Cardiac muscle cell (in vitro differentiated cells and primary cell): ENCODE results near the gene SLC24A4. TPM values are rescaled to one million over a fixed set of nuclear protein-coding genes. Genes with fewer than 3 reads are reported as not detected.

Source experiments
- DNase-seq, 2 donors: peaks; one replicate each; pipeline versions ENCODE4 v3.0.0 to v3.0.0-alpha.2; 2010 to 2017; ENCODE audit warnings: low read depth in 1 of 2, low spot score in 1 of 2
- H3K27ac ChIP-seq: fragments of 200-600 bp; sonication (generic); 2 replicates; pipeline ENCODE4 v1.5.1; 2016
- H3K27me3 ChIP-seq: fragments of 200-600 bp; sonication (generic); 2 replicates; pipeline ENCODE4 v1.6.0; 2016; ENCODE audit warnings: control low read depth
- H3K36me3 ChIP-seq: fragments of 200-600 bp; sonication (generic); 2 replicates; pipeline ENCODE4 v1.5.1; 2016; ENCODE audit warnings: control low read depth
- H3K4me1 ChIP-seq: fragments of 200-600 bp; sonication (generic); 2 replicates; pipeline ENCODE4 v1.8.1; 2017; ENCODE audit warnings: low read depth, mild to moderate bottlenecking, mixed run types
- H3K4me3 ChIP-seq: fragments of 200-600 bp; sonication (generic); 2 replicates; pipeline ENCODE4 v1.5.1; 2016; ENCODE audit warnings: mild to moderate bottlenecking
- H3K9me3 ChIP-seq: fragments of 200-600 bp; sonication (generic); 2 replicates; pipeline ENCODE4 v1.5.1; 2017; ENCODE audit warnings: low read depth, mild to moderate bottlenecking, control low read depth
- polyA plus RNA-seq: library from polyadenylated mRNA; unstranded; fragments of >200 nt; fragmentation: Nextera tagmentation; extraction: Ambion mirVana; gene quantifications from 2 replicates; pipeline ENCODE4 v1.2.1, GENCODE V29; 2016
- total RNA-seq: library from RNA; depleted of rRNA; stranded (reverse); fragments of >200 nt; gene quantifications from 2 replicates; pipeline ENCODE4 v1.2.3, GENCODE V29; 2016
- TF ChIP-seq, protein P1 (sequence below): IDR thresholded peaks from 2 replicates; pipeline ENCODE4 v1.5.1; 2012; ENCODE audit warnings: low read depth, mild to moderate bottlenecking, low read length

The SLC24A4 gene
- total and polyA plus RNA-seq, 2 experiments from 2014 or later = 0.07 to 0.09 TPM

DNA sequence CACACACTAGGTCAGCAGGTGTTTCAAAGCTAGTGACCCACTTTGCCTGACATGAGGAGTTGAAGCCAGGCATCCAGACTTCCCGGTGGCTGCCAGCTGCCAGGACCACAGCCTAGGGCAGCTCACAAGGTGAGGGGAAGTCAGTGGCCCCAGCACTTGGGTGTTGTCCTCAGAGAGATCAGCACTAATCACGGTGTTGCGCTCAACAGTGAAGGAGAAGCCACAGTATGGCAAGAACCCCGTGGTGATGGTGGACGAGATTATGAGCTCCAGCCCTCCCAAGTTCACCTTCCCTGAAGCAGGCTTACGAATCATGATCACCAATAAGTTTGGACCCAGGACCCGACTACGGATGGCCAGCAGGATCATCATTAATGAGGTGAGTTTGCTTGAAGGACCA is 130.7 kb downstream of the SLC24A4 start:
- H3K36me3 ChIP-seq = no peaks in the 10 kb centered on the region
- H3K27ac ChIP-seq = no peak overlapping the region
- H3K4me3 ChIP-seq = no peak overlapping the region
- DNase-seq = no peak
- TF ChIP-seq, protein P1, sequence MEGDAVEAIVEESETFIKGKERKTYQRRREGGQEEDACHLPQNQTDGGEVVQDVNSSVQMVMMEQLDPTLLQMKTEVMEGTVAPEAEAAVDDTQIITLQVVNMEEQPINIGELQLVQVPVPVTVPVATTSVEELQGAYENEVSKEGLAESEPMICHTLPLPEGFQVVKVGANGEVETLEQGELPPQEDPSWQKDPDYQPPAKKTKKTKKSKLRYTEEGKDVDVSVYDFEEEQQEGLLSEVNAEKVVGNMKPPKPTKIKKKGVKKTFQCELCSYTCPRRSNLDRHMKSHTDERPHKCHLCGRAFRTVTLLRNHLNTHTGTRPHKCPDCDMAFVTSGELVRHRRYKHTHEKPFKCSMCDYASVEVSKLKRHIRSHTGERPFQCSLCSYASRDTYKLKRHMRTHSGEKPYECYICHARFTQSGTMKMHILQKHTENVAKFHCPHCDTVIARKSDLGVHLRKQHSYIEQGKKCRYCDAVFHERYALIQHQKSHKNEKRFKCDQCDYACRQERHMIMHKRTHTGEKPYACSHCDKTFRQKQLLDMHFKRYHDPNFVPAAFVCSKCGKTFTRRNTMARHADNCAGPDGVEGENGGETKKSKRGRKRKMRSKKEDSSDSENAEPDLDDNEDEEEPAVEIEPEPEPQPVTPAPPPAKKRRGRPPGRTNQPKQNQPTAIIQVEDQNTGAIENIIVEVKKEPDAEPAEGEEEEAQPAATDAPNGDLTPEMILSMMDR = no peak
- peaks cover 9% of the 10 kb centered on the region for H3K4me1 ChIP-seq
- no peaks in the 10 kb centered on the region for H3K9me3 ChIP-seq
- no peaks in the 10 kb centered on the region for H3K27me3 ChIP-seq

GRCh38 chr14:92455231-92455630 is 132.3 kb downstream of the SLC24A4 start:
- Histone ChIP-seq H3K27me3 (no peaks in the 10 kb centered on the region), H3K4me3 (no peak overlapping the region), H3K9me3 (no peaks in the 10 kb centered on the region), H3K36me3 (no peaks in the 10 kb centered on the region), H3K4me1 (peaks cover 9% of the 10 kb centered on the region), H3K27ac (no peak overlapping the region)
- TF ChIP-seq, protein P1 = no peak
- DNase-seq = no peak

GRCh38 chr14:92456215-92457015 is 133.4 kb downstream of the SLC24A4 start:
- H3K4me1 ChIP-seq = peaks cover 3% of the 10 kb centered on the region
- no peaks in the 10 kb centered on the region for H3K36me3 ChIP-seq
- H3K9me3 ChIP-seq = no peaks in the 10 kb centered on the region
- peak; percentile 83 to 86 for DNase-seq
- no peak overlapping the region for H3K4me3 ChIP-seq
- TF ChIP-seq, protein P1 = peak; percentile 82
- no peaks in the 10 kb centered on the region for H3K27me3 ChIP-seq
- H3K27ac ChIP-seq = no peak overlapping the region

- Histone ChIP-seq H3K27me3 (no peaks in the 10 kb centered on the region), H3K4me3 (no peak overlapping the region), H3K4me1 (no peaks in the 10 kb centered on the region), H3K9me3 (no peaks in the 10 kb centered on the region), H3K36me3 (no peaks in the 10 kb centered on the region), H3K27ac (no peak overlapping the region)
- DNase-seq = no peak
- TF ChIP-seq, protein P1 = no peak
These were observed 134.1 kb downstream of the SLC24A4 start for GRCh38 chr14:92457016-92457565.

- no peak for DNase-seq
- Histone ChIP-seq H3K9me3 (no peaks in the 10 kb centered on the region), H3K27me3 (no peaks in the 10 kb centered on the region), H3K36me3 (no peaks in the 10 kb centered on the region), H3K27ac (no peak overlapping the region), H3K4me1 (no peaks in the 10 kb centered on the region), H3K4me3 (no peak overlapping the region)
- TF ChIP-seq, protein P1 = no peak
These were observed 135.4 kb downstream of the SLC24A4 start for GRCh38 chr14:92458136-92459029.
